Parathyroid adenoma (tissue), 2 donors: ENCODE data around the gene PRKCG.

Experiments used
- H2AFZ ChIP-seq: fragments of 300-600 bp; sonication (generic); one replicate; pipeline ENCODE4 v1.7.0; 2017; ENCODE audit warnings: antibody characterized with exemption, mild to moderate bottlenecking
- H3K27ac ChIP-seq: fragments of 300-600 bp; sonication (generic); one replicate; pipeline ENCODE4 v1.7.0; 2017
- H3K27me3 ChIP-seq: fragments of 300-600 bp; sonication (generic); one replicate; pipeline ENCODE4 v1.7.0; 2017; ENCODE audit warnings: low read length; ENCODE audit not compliant: control insufficient read depth, insufficient read depth
- H3K36me3 ChIP-seq: fragments of 300-600 bp; sonication (generic); one replicate; pipeline ENCODE4 v1.7.0; 2017; ENCODE audit warnings: low read length; ENCODE audit not compliant: control insufficient read depth, insufficient read depth
- H3K4me1 ChIP-seq: fragments of 300-600 bp; sonication (generic); one replicate; pipeline ENCODE4 v1.7.0; 2017; ENCODE audit warnings: control low read depth
- H3K4me2 ChIP-seq: fragments of 300-600 bp; sonication (generic); one replicate; pipeline ENCODE4 v1.7.0; 2017; ENCODE audit warnings: low read length
- H3K4me3 ChIP-seq: fragments of 300-600 bp; sonication (generic); one replicate; pipeline ENCODE4 v1.7.0; 2017; ENCODE audit warnings: low read depth, low read length
- H3K79me2 ChIP-seq: fragments of 300-600 bp; sonication (generic); one replicate; pipeline ENCODE4 v1.7.0; 2017; ENCODE audit warnings: control low read depth
- H3K9ac ChIP-seq: fragments of 300-600 bp; sonication (generic); one replicate; pipeline ENCODE4 v1.7.0; 2017; ENCODE audit warnings: mild to moderate bottlenecking
- H3K9me3 ChIP-seq: fragments of 300-600 bp; sonication (generic); one replicate; pipeline ENCODE4 v1.7.0; 2017; ENCODE audit warnings: low read length; ENCODE audit not compliant: control insufficient read depth
- TF ChIP-seq, protein P1 (sequence below): fragments of 300-600 bp; sonication (generic); IDR thresholded peaks from one replicate; pipeline ENCODE4 v1.7.0; 2017; ENCODE audit warnings: antibody characterized with exemption, mild to moderate bottlenecking
- donor health status: primary hyperparathyroidism.

The PRKCG gene

GRCh38 chr19:53882391-53883050 is 524 bp downstream of the PRKCG start:
- H3K27ac ChIP-seq: peak overlapping the region; percentile 69
- H2AFZ ChIP-seq: peak overlapping the region; percentile 81
- peaks cover 13% of the 10 kb centered on the region for H3K4me1 ChIP-seq
- no peaks in the 10 kb centered on the region for H3K79me2 ChIP-seq
- no peaks in the 10 kb centered on the region for H3K27me3 ChIP-seq
- H3K4me3 ChIP-seq: peak overlapping the region; percentile 65
- no peak overlapping the region for H3K9ac ChIP-seq
- H3K4me2 ChIP-seq: peak overlapping the region; percentile 75
- no peaks in the 10 kb centered on the region for H3K36me3 ChIP-seq
- H3K9me3 ChIP-seq: no peaks in the 10 kb centered on the region
- TF ChIP-seq, protein P1, sequence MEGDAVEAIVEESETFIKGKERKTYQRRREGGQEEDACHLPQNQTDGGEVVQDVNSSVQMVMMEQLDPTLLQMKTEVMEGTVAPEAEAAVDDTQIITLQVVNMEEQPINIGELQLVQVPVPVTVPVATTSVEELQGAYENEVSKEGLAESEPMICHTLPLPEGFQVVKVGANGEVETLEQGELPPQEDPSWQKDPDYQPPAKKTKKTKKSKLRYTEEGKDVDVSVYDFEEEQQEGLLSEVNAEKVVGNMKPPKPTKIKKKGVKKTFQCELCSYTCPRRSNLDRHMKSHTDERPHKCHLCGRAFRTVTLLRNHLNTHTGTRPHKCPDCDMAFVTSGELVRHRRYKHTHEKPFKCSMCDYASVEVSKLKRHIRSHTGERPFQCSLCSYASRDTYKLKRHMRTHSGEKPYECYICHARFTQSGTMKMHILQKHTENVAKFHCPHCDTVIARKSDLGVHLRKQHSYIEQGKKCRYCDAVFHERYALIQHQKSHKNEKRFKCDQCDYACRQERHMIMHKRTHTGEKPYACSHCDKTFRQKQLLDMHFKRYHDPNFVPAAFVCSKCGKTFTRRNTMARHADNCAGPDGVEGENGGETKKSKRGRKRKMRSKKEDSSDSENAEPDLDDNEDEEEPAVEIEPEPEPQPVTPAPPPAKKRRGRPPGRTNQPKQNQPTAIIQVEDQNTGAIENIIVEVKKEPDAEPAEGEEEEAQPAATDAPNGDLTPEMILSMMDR: no peak

DNA sequence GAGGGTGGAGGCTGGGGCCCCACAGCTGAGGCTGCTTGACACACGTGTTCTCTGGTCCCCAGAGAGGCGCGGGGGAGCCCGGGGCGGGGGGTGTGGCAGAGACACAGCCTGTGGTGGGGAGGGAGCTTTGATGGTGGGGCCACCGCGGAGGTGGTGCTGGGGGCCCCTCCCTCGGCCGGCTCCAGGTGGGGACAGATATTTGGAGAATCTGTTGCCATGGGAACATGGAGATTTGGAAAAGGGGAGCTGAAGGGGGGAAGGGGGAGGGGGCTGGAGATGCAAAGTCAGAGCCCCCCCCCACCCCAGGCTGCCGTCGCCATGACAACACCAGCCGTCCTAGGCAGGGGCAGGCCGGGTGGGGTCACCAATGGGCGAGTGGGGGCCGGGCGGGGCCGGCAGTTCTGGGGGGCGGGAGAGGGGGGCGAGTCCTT is 1.2 kb downstream of the PRKCG start:
- Histone ChIP-seq H3K9ac (no peak overlapping the region), H3K9me3 (no peaks in the 10 kb centered on the region), H3K4me1 (peaks cover 13% of the 10 kb centered on the region), H3K79me2 (no peaks in the 10 kb centered on the region), H3K36me3 (no peaks in the 10 kb centered on the region), H3K4me3 (no peak overlapping the region), H3K4me2 (peak overlapping the region; percentile 75), H3K27me3 (no peaks in the 10 kb centered on the region), H2AFZ (peak overlapping the region; percentile 81), H3K27ac (no peak overlapping the region)
- TF ChIP-seq, protein P1: no peak

- H3K79me2 ChIP-seq: no peaks in the 10 kb centered on the region
- H3K36me3 ChIP-seq: no peaks in the 10 kb centered on the region
- TF ChIP-seq, protein P1: no peak
- no peak overlapping the region for H3K4me3 ChIP-seq
- no peak overlapping the region for H3K27ac ChIP-seq
- H3K4me1 ChIP-seq: peaks cover 11% of the 10 kb centered on the region
- H3K27me3 ChIP-seq: no peaks in the 10 kb centered on the region
- H3K9me3 ChIP-seq: no peaks in the 10 kb centered on the region
- no peak overlapping the region for H3K9ac ChIP-seq
- peak overlapping the region; percentile 5 for H2AFZ ChIP-seq
- H3K4me2 ChIP-seq: no peak overlapping the region
Observed at GRCh38 chr19:53883741-53884140, 1.7 kb downstream of the PRKCG start.

- no peaks in the 10 kb centered on the region for H3K36me3 ChIP-seq
- no peak overlapping the region for H3K27ac ChIP-seq
- H3K4me3 ChIP-seq: no peak overlapping the region
- H3K9ac ChIP-seq: no peak overlapping the region
- no peak overlapping the region for H2AFZ ChIP-seq
- no peaks in the 10 kb centered on the region for H3K27me3 ChIP-seq
- H3K79me2 ChIP-seq: no peaks in the 10 kb centered on the region
- TF ChIP-seq, protein P1: no peak
- no peak overlapping the region for H3K4me2 ChIP-seq
- peaks cover 9% of the 10 kb centered on the region for H3K4me1 ChIP-seq
- H3K9me3 ChIP-seq: no peaks in the 10 kb centered on the region
Observed at GRCh38 chr19:53884256-53884655, 2.3 kb downstream of the PRKCG start.

- TF ChIP-seq, protein P1: no peak
- Histone ChIP-seq H3K27ac (no peak overlapping the region), H3K4me2 (no peak overlapping the region)
Observed at GRCh38 chr19:53885036-53885435, 3.0 kb downstream of the PRKCG start.

More at GRCh38 chr19:53885036-53885435, 3.0 kb downstream of the PRKCG start:
- Histone ChIP-seq H3K79me2 (no peaks in the 10 kb centered on the region), H3K4me1 (peaks cover 5% of the 10 kb centered on the region), H2AFZ (no peak overlapping the region), H3K9me3 (no peaks in the 10 kb centered on the region), H3K27me3 (no peaks in the 10 kb centered on the region), H3K9ac (no peak overlapping the region), H3K36me3 (no peaks in the 10 kb centered on the region), H3K4me3 (no peak overlapping the region)
